GM12878 (cell line): ENCODE measurements around the gene MAPK1. TPM values are rescaled to one million over a fixed set of nuclear protein-coding genes. Genes with fewer than 3 reads are reported as not detected.

Source experiments
- CEBPB ChIP-seq, 2 experiments: fragments of 150-350 bp in 1 of 2; IDR thresholded peaks; 2 replicates each; pipeline ENCODE4 v1.6.1; 2012 to 2014; ENCODE audit warnings: low read depth in 2 of 2, low read length in 2 of 2, borderline replicate concordance in 1 of 2, inconsistent platforms in 1 of 2
- CHD2 ChIP-seq: IDR thresholded peaks from 2 replicates; pipeline ENCODE4 v1.6.1; 2011; ENCODE audit warnings: low read depth, low read length, improper control_type of control experiment, borderline replicate concordance
- CREM ChIP-seq: IDR thresholded peaks from 2 replicates; pipeline ENCODE4 v1.6.1; 2014; ENCODE audit warnings: antibody characterized with exemption, low read depth
- EGR1 ChIP-seq, 2 experiments: IDR thresholded peaks; 1 replicate in 1 of 2; 2 replicates in 1 of 2; pipeline ENCODE4 v1.6.1; 2011 to 2012; ENCODE audit warnings: low read depth in 2 of 2, low read length in 2 of 2, borderline replicate concordance in 1 of 2, mild to moderate bottlenecking in 1 of 2, moderate library complexity in 1 of 2
- FOS ChIP-seq: IDR thresholded peaks from 3 replicates; pipeline ENCODE4 v1.6.1; 2011; ENCODE audit warnings: borderline replicate concordance; ENCODE audit not compliant: insufficient read length; ENCODE audit errors: extremely low read depth
- FOXM1 ChIP-seq: IDR thresholded peaks from 2 replicates; pipeline ENCODE4 v1.6.1; 2012; ENCODE audit warnings: low read depth, mild to moderate bottlenecking, inconsistent platforms, low read length, moderate library complexity
- HDGF ChIP-seq: fragments of 450-650 bp; IDR thresholded peaks from 2 replicates; pipeline ENCODE4 v1.6.1; 2016; ENCODE audit warnings: antibody characterized with exemption
- IRF3 ChIP-seq: fragments of 450-650 bp; IDR thresholded peaks from 2 replicates; pipeline ENCODE4 v1.6.1; 2014; ENCODE audit warnings: mild to moderate bottlenecking
- KDM1A ChIP-seq: fragments of 200-600 bp; sonication (generic); IDR thresholded peaks from 2 replicates; pipeline ENCODE4 v1.6.1; 2016; ENCODE audit warnings: borderline replicate concordance
- LARP7 ChIP-seq: fragments of 450-650 bp; IDR thresholded peaks from 2 replicates; pipeline ENCODE4 v1.6.1; 2017; ENCODE audit warnings: mild to moderate bottlenecking
- MEF2B ChIP-seq: fragments of 450-650 bp; IDR thresholded peaks from 2 replicates; pipeline ENCODE4 v1.6.1; 2018; ENCODE audit warnings: mild to moderate bottlenecking, moderate library complexity; ENCODE audit not compliant: partially characterized antibody, poor library complexity, severe bottlenecking
- MTA3 ChIP-seq: IDR thresholded peaks from 2 replicates; pipeline ENCODE4 v1.6.1; 2012; ENCODE audit warnings: low read length, inconsistent platforms, borderline replicate concordance
- NFIC ChIP-seq: IDR thresholded peaks from 2 replicates; pipeline ENCODE4 v1.6.1; 2012; ENCODE audit warnings: low read depth, mild to moderate bottlenecking, inconsistent platforms, low read length, moderate library complexity
- NFYB ChIP-seq: IDR thresholded peaks from 2 replicates; pipeline ENCODE4 v1.6.1; 2011; ENCODE audit warnings: low read depth, mild to moderate bottlenecking, low read length, improper control_type of control experiment, moderate library complexity; ENCODE audit not compliant: insufficient read depth
- RAD21 ChIP-seq: IDR thresholded peaks from 2 replicates; pipeline ENCODE4 v1.6.1; 2011; ENCODE audit warnings: mild to moderate bottlenecking, low read depth, low read length, moderate library complexity; ENCODE audit not compliant: insufficient read depth
- RB1 ChIP-seq: fragments of 450-650 bp; formaldehyde crosslinking; IDR thresholded peaks from 2 replicates; pipeline ENCODE4 v1.6.1; 2017; ENCODE audit warnings: mild to moderate bottlenecking, borderline replicate concordance
- RFX5 ChIP-seq: IDR thresholded peaks from 2 replicates; pipeline ENCODE4 v1.6.1; 2011; ENCODE audit warnings: low read depth, low read length, improper control_type of control experiment
- SREBF1 ChIP-seq: IDR thresholded peaks from 2 replicates; pipeline ENCODE4 v1.6.1; 2012; ENCODE audit warnings: mild to moderate bottlenecking, low read length
- TBL1XR1 ChIP-seq: IDR thresholded peaks from 2 replicates; pipeline ENCODE4 v1.6.1; 2012; ENCODE audit warnings: low read depth, low read length, improper control_type of control experiment
- WRNIP1 ChIP-seq: IDR thresholded peaks from 2 replicates; pipeline ENCODE4 v1.6.1; 2011; ENCODE audit warnings: low read depth, low read length, improper control_type of control experiment, borderline replicate concordance
- ZNF274 ChIP-seq: IDR thresholded peaks from one replicate; pipeline ENCODE4 v1.8.0; 2011; ENCODE audit not compliant: insufficient read length, insufficient read depth
- ZNF592 ChIP-seq: fragments of 450-650 bp; IDR thresholded peaks from 2 replicates; pipeline ENCODE4 v1.6.1; 2017; ENCODE audit warnings: mild to moderate bottlenecking, moderate library complexity
- polyA plus RNA-seq, 11 experiments: library from polyadenylated mRNA; depleted of rRNA in 4 of 11; unstranded in 6 of 11; stranded (reverse) in 5 of 11; fragments of >200 nt; fragmentation: Nextera tagmentation in 4 of 11; fragmentation: Illumina TruSeq in 1 of 11; extraction: Ambion mirVana in 4 of 11; extraction: Trizol in 1 of 11; gene quantifications; 1 replicate in 1 of 11; 2 replicates in 10 of 11; pipeline versions ENCODE4 v1.2.1 to v1.2.3, GENCODE V29; 2011 to 2016; ENCODE audit warnings: inconsistent platforms in 2 of 11, missing spikeins in 2 of 11, low read depth in 1 of 11
- total RNA-seq, 4 experiments: library from RNA; depleted of rRNA in 3 of 4; stranded (reverse); fragments of >200 nt in 3 of 4; fragmentation: Illumina TruSeq in 1 of 4; extraction: Trizol in 1 of 4; gene quantifications; 2 replicates each; pipeline versions ENCODE4 v1.2.1 to v1.2.3, GENCODE V29; 2013 to 2021
- TF ChIP-seq, protein P1 (sequence below): fragments of 450-650 bp; formaldehyde crosslinking; IDR thresholded peaks from 2 replicates; pipeline ENCODE4 v1.5.0; 2022; ENCODE audit warnings: mild to moderate bottlenecking, missing genetic modification characterization

The MAPK1 gene
- total and polyA plus RNA-seq, 10 of the 15 experiments (the other 5 are each of a cell fraction or from before 2014, with no cell fraction given) = 7.0 to 123 (median 58.4) TPM

DNA sequence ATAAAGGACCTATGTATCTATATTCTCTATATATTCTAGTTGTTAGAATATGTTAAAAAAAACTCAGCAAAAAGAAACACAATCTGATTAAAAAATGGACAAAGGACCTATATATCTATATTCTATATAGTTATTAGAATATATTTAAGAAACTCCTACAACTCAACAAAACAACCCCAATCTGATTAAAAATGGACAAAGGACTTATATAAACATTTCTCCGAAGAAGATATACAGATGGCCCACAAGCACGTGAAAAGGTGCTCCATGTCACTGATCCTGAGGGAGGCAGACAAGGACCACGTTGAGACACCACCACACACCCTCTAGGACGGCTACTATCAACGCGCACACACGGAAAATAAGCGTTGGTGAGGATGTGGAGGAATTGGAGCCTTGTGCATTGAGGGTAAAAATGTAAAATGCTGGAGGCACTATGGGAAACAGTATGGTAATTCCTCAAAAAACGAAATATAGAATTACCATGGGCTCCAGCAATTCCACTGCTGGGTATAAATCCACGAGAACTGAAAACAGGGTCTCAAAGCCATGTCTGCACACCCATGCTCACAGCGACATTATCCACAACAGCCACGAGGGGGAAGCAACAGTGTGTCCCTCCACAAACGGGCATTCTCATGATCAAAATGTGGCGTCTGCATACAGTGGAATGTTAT is 154.6 kb downstream of the MAPK1 start (continued):
- TF ChIP-seq, protein P1, sequence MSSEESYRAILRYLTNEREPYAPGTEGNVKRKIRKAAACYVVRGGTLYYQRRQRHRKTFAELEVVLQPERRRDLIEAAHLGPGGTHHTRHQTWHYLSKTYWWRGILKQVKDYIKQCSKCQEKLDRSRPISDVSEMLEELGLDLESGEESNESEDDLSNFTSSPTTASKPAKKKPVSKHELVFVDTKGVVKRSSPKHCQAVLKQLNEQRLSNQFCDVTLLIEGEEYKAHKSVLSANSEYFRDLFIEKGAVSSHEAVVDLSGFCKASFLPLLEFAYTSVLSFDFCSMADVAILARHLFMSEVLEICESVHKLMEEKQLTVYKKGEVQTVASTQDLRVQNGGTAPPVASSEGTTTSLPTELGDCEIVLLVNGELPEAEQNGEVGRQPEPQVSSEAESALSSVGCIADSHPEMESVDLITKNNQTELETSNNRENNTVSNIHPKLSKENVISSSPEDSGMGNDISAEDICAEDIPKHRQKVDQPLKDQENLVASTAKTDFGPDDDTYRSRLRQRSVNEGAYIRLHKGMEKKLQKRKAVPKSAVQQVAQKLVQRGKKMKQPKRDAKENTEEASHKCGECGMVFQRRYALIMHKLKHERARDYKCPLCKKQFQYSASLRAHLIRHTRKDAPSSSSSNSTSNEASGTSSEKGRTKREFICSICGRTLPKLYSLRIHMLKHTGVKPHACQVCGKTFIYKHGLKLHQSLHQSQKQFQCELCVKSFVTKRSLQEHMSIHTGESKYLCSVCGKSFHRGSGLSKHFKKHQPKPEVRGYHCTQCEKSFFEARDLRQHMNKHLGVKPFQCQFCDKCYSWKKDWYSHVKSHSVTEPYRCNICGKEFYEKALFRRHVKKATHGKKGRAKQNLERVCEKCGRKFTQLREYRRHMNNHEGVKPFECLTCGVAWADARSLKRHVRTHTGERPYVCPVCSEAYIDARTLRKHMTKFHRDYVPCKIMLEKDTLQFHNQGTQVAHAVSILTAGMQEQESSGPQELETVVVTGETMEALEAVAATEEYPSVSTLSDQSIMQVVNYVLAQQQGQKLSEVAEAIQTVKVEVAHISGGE (CRISPR knock-in tag) = no peak
- TF ChIP-seq TBL1XR1 (no peak), NFIC (no peak), CEBPB (IDR thresholded peaks at IDR 0.05; ENCODE audit: borderline replicate concordance in 1 of 2, low read depth in 2 of 2, low read length in 2 of 2) (no peak), EGR1 (IDR thresholded peaks at IDR 0.05; ENCODE audit: borderline replicate concordance in 1 of 2, low read depth in 2 of 2, low read length in 2 of 2) (no peak), IRF3 (no peak), NFYB (no peak), RAD21 (peak; percentile 93), ZNF274 (no peak), CREM (no peak), RB1 (peak; percentile 80; the same call in 1 of the 2 replicates), SREBF1 (no peak), RFX5 (no peak), MEF2B (peak; percentile 13), ZNF592 (no peak), FOS (no peak), CHD2 (no peak), WRNIP1 (no peak), KDM1A (no peak), HDGF (no peak), LARP7 (peak; percentile 43; the same call in 1 of the 2 replicates), MTA3 (no peak), FOXM1 (no peak)
